ENCODE results near the gene BLACAT1. TPM values are rescaled to one million over a fixed set of nuclear protein-coding genes. Genes with fewer than 3 reads are reported as not detected.
A peak's percentile ranks its signal among the peaks of the same experiment; 100 is the strongest.

BLACAT1 gene
- total and polyA plus RNA-seq, 5 donors, result 0.07 to 0.09 TPM; not detected in 3

DNA sequence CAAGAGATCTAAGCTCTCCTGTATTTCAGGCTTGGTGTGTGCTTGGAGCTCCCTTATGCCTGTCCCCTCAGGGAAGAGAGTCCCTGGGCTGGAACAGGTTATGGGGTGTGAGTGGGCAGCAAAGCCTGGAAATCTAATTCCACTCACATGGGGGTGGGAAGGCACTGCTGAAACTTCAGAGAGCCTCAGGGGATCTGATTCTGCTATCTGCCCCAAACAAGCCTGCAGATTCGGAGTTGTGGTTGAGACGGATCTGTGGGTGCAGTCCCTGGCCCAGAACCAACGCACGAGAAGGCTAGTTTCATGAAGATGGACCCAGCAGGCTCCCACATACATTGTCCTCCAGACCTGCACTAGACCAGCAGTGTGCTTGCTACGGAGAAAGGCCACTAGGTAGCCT, 2.9 kb downstream of the BLACAT1 start:
- DNase-seq (no peak), ATAC-seq (no peak)
- H3K27me3 ChIP-seq (ENCODE audit: control insufficient read depth, insufficient read depth), result no peaks in the 10 kb centered on the region
- H3K4me3 ChIP-seq (ENCODE audit: low read length), result no peak overlapping the region
- intact Hi-C loops (cut with DNase I), result no loop called here
- no peak overlapping the region for H3K27ac ChIP-seq (ENCODE audit: low read length)
- WGBS, result 63% methylated on average over 5 of the region's 5 CpGs
- no peaks in the 10 kb centered on the region for H3K4me1 ChIP-seq (ENCODE audit: control insufficient read depth, insufficient read depth, low read length)
- no peaks in the 10 kb centered on the region for H3K9me3 ChIP-seq (ENCODE audit: control insufficient read depth, low read length)

DNA sequence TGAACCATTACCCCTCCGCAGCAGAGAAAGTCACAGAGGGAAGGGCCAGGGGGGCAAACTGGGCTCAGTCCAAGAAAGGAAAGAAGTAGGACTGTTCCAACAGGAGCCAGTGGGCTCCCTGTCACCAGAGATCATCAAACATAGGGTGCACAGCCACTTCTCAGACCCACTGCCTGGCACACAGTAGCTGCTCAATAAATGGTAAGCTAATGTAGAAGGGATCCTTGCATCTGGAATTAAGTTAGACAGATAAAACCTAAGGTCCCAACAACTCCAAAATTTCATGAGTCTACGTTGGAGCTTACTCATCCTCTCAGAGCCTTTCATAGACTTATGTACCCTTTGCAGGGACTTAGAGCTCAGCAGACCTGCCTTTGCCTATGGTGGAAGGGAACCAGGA, 3.5 kb downstream of the BLACAT1 start:
- 72% methylated on average over 2 of the region's 2 CpGs for WGBS
- intact Hi-C loops (cut with DNase I), result no loop called here
- ATAC-seq, result no peak

DNA sequence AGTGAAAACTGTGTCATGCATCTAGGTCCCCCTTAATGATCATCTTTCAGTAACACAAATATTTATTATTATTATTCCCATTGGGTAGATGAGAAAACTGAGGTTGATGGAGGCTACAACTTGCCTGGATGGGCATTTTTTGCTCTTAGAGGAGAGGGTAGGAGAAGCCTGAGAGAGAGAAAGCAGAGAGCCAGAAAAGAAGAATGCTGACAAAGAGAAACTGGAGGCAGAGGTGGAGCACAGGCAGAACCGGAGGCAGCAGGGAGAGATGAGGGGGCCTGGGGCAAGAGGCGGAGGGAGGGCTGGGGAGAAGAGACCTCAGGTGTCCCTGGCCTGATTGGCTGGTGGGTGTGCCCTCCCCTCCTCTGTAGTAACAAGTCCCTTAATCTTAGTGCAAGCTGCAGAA, 4.1 kb downstream of the BLACAT1 start:
- WGBS, result 66% methylated on average over 2 of the region's 2 CpGs
- ATAC-seq (no peak), DNase-seq (no peak)
- no peak overlapping the region for H3K4me3 ChIP-seq (ENCODE audit: low read length)
- intact Hi-C loops (cut with DNase I), result no loop called here
- no peaks in the 10 kb centered on the region for H3K9me3 ChIP-seq (ENCODE audit: control insufficient read depth, low read length)
- H3K4me1 ChIP-seq (ENCODE audit: control insufficient read depth, insufficient read depth, low read length), result no peaks in the 10 kb centered on the region
- no peak overlapping the region for H3K27ac ChIP-seq (ENCODE audit: low read length)
- H3K27me3 ChIP-seq (ENCODE audit: control insufficient read depth, insufficient read depth), result no peaks in the 10 kb centered on the region

More for the DNA sequence above, 3.5 kb downstream of the BLACAT1 start:
- no peaks in the 10 kb centered on the region for H3K9me3 ChIP-seq (ENCODE audit: control insufficient read depth, low read length)
- no peak overlapping the region for H3K4me3 ChIP-seq (ENCODE audit: low read length)
- H3K4me1 ChIP-seq (ENCODE audit: control insufficient read depth, insufficient read depth, low read length), result no peaks in the 10 kb centered on the region
- no peak for DNase-seq
- H3K27ac ChIP-seq (ENCODE audit: low read length), result no peak overlapping the region
- H3K27me3 ChIP-seq (ENCODE audit: control insufficient read depth, insufficient read depth), result no peaks in the 10 kb centered on the region

DNA sequence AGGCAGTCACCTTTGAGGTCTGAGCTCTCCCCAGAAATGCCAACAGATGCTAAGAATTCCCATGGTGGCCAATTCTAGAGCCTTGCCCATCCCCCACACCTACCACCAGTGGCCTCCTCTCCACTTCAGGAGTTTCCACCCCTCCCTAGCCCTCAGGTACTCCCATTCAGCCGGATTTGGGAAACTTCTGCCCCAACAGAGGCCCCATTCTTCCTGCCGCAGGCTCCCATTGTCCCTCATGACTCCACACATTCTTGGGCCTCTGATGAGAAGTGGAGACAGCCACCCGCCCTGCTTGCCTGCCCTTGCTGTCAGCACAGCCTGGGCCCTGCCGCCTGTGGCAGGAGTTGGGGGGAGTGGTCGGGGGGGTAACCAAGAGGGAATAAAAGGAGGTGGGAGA, 4.6 kb downstream of the BLACAT1 start:
- H3K9me3 ChIP-seq (ENCODE audit: control insufficient read depth, low read length), result no peaks in the 10 kb centered on the region
- DNase-seq, result no peak
- H3K4me1 ChIP-seq (ENCODE audit: control insufficient read depth, insufficient read depth, low read length), result no peaks in the 10 kb centered on the region
- no peak overlapping the region for H3K27ac ChIP-seq (ENCODE audit: low read length)
- intact Hi-C loops (cut with DNase I), result no loop called here
- H3K4me3 ChIP-seq (ENCODE audit: low read length), result no peak overlapping the region
- 60% methylated on average over 5 of the region's 5 CpGs for WGBS
- no peak for ATAC-seq
- no peaks in the 10 kb centered on the region for H3K27me3 ChIP-seq (ENCODE audit: control insufficient read depth, insufficient read depth)

DNA sequence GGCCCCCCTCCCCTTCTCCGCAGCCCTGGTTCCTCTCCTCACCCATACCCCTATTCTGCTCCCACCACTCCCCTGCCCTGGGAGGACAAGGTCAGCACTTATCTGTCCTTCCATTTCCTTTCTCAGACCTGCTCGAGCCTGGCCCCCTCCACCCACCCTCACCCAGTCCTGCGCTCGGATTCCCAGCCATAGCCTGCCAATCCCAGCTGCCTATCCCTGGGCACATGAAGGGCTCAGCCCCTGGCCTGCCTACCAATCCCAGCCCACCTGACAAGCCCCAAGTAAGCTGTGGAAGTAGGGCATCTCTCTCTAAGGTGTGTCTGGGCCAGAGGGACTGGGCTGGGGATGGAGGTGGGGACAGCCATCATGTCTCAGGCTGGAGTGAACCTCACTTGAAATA, 5.4 kb downstream of the BLACAT1 start:
- Histone ChIP-seq H3K4me3 (ENCODE audit: low read length) (no peak overlapping the region), H3K9me3 (ENCODE audit: control insufficient read depth, low read length) (no peaks in the 10 kb centered on the region), H3K4me1 (ENCODE audit: control insufficient read depth, insufficient read depth, low read length) (peaks cover under 1% of the 10 kb centered on the region), H3K27ac (ENCODE audit: low read length) (no peak overlapping the region), H3K27me3 (ENCODE audit: control insufficient read depth, insufficient read depth) (no peaks in the 10 kb centered on the region)
- peak in 1 of 2 donors; percentile 13 for ATAC-seq
- intact Hi-C loops (cut with DNase I), result no loop called here
- no peak for DNase-seq
- WGBS, result 51% methylated on average over 4 of the region's 4 CpGs

DNA sequence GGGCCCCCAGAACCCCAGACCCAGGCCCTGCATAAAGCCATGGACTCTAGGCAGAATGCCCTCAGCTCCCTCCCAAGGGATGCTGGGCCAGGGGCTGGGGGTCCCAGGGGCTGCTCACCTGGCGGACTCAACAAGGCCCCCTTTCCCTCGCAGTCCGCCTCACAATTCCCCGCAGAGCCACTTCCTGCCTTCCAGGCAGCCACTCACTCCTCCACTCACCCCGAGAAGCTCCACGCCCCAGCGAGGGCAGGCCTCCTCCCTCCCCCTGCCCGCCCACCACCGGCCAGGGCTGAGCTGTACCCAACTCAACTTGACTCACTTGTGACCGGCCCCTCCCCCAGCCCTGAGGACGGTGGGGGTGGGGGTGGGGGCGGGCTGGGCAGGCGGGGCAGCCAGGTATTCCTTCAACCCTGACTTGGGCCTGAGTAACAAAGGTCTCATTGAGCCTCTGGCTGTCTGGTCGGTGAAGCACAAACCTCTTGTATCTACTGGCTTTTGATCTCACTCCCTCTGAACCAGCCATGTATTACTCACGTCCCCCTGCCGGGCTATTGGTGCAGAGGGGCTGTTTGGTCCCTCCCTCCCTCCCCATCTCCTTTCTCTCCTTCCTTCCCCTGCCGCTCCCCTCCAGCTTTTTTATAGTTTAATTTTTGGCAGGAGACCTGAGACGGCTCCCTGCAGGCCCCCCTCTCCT, 5.9 kb downstream of the BLACAT1 start:
- Histone ChIP-seq H3K4me1 (ENCODE audit: control insufficient read depth, insufficient read depth, low read length) (peaks cover 4% of the 10 kb centered on the region), H3K27ac (ENCODE audit: low read length) (no peak overlapping the region), H3K9me3 (ENCODE audit: control insufficient read depth, low read length) (no peaks in the 10 kb centered on the region), H3K4me3 (ENCODE audit: low read length) (no peak overlapping the region), H3K27me3 (ENCODE audit: control insufficient read depth, insufficient read depth) (no peaks in the 10 kb centered on the region)
- WGBS, result 38% methylated on average over 18 of the region's 18 CpGs
- DNase-seq (no peak), ATAC-seq (peak in 1 of 2 donors; percentile 65)
- intact Hi-C loops (cut with DNase I), result no loop called here

DNA sequence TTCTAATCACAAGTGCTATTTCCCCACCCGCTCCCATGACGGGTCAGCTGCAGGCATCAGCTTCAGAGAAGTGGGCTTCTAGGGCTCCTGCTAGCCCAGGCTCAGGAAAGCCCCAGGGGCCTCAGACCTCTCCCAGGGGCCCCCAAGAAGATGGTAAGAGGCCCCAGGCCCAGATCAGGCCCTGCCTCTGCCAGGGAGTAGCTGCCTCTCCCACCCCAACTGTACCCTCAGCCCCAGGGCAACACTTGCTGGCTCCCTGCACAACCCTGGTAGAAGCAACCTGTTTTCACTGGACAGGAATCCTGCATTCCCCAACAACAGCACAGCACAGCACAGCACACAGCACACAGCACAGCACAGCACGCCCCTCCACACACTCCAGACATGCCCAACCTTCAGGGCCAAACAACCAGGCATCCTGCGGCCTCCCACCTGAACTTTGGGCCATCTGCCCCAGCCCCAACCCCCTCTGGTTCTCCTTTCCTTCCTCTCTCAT, 6.5 kb downstream of the BLACAT1 start:
- H3K4me1 ChIP-seq (ENCODE audit: control insufficient read depth, insufficient read depth, low read length), result peaks cover 4% of the 10 kb centered on the region
- H3K9me3 ChIP-seq (ENCODE audit: control insufficient read depth, low read length), result no peaks in the 10 kb centered on the region
- intact Hi-C loops (cut with DNase I), result no loop called here
- no peak for ATAC-seq
- no peak overlapping the region for H3K4me3 ChIP-seq (ENCODE audit: low read length)
- DNase-seq, result no peak
- H3K27ac ChIP-seq (ENCODE audit: low read length), result no peak overlapping the region
- H3K27me3 ChIP-seq (ENCODE audit: control insufficient read depth, insufficient read depth), result no peaks in the 10 kb centered on the region
- 88% methylated on average over 4 of the region's 4 CpGs for WGBS

DNA sequence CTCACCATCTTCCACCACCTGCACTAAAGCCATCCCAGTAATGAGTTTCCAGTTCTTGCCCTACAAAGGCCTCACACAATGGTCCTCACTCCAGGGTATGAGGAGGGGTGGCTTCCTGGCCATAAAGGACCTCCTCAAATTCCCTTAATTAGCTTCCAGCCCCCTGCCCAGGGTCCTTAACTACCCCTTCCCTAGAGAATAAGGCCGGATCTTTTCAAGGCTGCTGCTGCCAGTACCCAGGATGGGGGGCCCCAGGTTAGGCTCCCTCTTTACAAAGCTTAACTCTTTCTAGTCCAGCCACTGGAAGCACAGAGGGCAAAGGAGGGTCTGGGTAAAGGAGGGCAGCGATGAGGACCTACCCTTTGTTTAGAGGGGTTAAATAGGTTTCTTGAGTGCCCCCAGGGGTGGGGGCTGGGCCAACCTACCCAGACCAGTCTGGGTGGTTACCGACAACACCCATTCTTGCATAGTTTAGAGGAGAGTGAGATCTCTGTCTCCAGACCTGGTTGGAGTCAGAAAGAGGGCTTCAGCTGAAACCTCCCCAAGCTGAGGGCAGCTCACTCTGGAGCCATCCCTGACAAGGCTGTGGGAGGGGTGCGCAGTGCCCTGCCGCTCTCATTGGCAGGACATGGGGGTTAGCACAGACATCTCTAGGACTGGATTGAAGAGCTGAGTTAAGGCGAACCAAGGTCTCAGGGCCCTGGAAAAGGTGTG, 7.1 kb downstream of the BLACAT1 start:
- intact Hi-C loops (cut with DNase I), result no loop called here
- Histone ChIP-seq H3K9me3 (ENCODE audit: control insufficient read depth, low read length) (no peaks in the 10 kb centered on the region), H3K4me1 (ENCODE audit: control insufficient read depth, insufficient read depth, low read length) (peaks cover 4% of the 10 kb centered on the region), H3K27me3 (ENCODE audit: control insufficient read depth, insufficient read depth) (no peaks in the 10 kb centered on the region), H3K27ac (ENCODE audit: low read length) (no peak overlapping the region), H3K4me3 (ENCODE audit: low read length) (no peak overlapping the region)
- no peak for DNase-seq
- 87% methylated on average over 6 of the region's 6 CpGs for WGBS
- no peak for ATAC-seq

DNA sequence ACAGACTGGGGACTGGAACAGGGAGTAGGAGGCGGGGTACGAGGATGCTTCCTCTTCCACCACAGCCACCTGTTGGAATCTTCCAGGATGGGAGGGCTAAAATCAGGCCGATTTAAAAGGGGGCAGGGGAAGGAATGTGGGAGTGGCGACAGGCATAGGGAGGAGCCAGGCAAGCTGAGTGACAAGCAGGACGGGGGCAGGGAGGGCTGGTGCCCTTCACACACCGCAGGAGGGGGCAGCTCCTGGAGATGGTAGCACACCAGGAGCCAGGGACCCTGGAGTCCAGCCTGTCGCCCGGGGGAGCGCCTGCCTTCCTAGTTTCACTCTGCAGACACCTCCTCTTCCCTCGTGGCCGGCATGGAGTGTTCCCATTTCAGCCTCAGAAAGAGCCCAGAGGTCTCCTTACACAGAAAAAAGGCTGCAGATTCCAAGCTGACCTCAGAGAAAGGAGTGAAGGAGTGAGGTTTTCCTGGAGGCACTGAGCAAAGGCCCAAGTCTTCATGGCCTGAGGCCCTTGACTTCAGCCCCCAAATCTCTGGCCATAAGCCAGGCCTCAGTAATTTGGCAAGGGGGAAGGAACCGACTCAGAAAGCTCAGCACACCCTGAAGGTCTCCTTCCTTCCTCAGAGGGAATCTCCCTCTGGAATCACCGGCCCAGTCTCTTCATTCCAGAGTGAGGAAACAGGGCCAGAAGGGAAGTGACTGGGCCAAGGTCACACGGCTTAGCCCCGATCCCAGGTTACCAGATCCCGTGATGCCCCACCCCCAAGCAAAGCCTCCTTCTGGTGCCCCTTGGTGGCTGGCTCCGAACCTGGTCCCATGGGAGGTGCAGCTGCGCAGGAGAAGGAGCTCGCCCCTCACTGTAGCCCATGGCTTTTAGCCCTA, 8.1 kb downstream of the BLACAT1 start:
- ATAC-seq (no peak), DNase-seq (no peak)
- intact Hi-C loops (cut with DNase I), result no loop called here
- Histone ChIP-seq H3K4me3 (ENCODE audit: low read length) (no peak overlapping the region), H3K4me1 (ENCODE audit: control insufficient read depth, insufficient read depth, low read length) (peaks cover 4% of the 10 kb centered on the region), H3K27ac (ENCODE audit: low read length) (no peak overlapping the region), H3K27me3 (ENCODE audit: control insufficient read depth, insufficient read depth) (no peaks in the 10 kb centered on the region), H3K9me3 (ENCODE audit: control insufficient read depth, low read length) (no peaks in the 10 kb centered on the region)
- 46% methylated on average over 19 of the region's 19 CpGs for WGBS

DNA sequence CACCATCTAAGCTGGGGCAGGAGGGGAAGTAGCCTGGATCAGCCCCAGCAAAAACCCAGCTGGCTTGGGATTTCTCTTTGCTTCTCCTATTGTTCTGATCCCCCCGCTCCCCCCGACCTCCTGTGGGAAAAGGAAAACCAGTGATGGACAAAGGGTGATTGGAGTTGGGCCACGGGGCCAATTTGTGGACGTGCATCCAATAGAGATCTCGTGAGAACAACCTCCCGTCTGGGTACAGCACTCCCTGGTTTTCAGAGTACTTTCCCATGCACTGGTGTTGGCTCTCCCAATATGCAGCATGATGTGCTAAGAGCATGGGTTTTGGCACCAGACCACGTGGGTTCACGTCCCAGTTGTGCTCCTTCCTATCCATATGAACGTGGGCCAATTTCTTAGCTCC, 9.0 kb downstream of the BLACAT1 start:
- H3K4me3 ChIP-seq (ENCODE audit: low read length), result no peak overlapping the region
- DNase-seq (peak in 1 of 3 donors; percentile 78), ATAC-seq (no peak)
- no peaks in the 10 kb centered on the region for H3K27me3 ChIP-seq (ENCODE audit: control insufficient read depth, insufficient read depth)
- no peak overlapping the region for H3K27ac ChIP-seq (ENCODE audit: low read length)
- intact Hi-C loops (cut with DNase I), result no loop called here
- H3K9me3 ChIP-seq (ENCODE audit: control insufficient read depth, low read length), result no peaks in the 10 kb centered on the region
- 32% methylated on average over 9 of the region's 9 CpGs for WGBS
- peaks cover 6% of the 10 kb centered on the region for H3K4me1 ChIP-seq (ENCODE audit: control insufficient read depth, insufficient read depth, low read length)

DNA sequence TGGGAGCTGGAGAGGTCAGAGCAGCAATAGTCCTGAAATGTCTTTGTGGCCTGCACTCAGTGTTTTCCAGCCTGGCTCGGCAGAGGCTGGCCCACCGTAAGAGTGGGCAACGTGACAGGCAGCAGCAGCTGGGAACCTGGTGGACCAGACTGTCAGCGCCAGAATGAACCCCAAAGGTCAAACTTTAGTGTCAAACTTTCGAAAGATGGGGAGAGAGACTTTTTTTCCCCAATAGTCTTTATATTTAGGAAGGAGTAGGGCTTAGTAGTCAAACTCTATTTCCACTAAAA, 10.3 kb downstream of the BLACAT1 start:
- DNase-seq (no peak), ATAC-seq (no peak)
- no peaks in the 10 kb centered on the region for H3K9me3 ChIP-seq (ENCODE audit: control insufficient read depth, low read length)
- intact Hi-C loops (cut with DNase I), result no loop called here
- WGBS, result 66% methylated on average over 5 of the region's 5 CpGs
- H3K4me1 ChIP-seq (ENCODE audit: control insufficient read depth, insufficient read depth, low read length), result peaks cover 9% of the 10 kb centered on the region
- no peaks in the 10 kb centered on the region for H3K27me3 ChIP-seq (ENCODE audit: control insufficient read depth, insufficient read depth)
- peak overlapping the region; percentile 40 for H3K27ac ChIP-seq (ENCODE audit: low read length)
- no peak overlapping the region for H3K4me3 ChIP-seq (ENCODE audit: low read length)
